ENCODE results near the gene STX17.

Gene STX17

DNA sequence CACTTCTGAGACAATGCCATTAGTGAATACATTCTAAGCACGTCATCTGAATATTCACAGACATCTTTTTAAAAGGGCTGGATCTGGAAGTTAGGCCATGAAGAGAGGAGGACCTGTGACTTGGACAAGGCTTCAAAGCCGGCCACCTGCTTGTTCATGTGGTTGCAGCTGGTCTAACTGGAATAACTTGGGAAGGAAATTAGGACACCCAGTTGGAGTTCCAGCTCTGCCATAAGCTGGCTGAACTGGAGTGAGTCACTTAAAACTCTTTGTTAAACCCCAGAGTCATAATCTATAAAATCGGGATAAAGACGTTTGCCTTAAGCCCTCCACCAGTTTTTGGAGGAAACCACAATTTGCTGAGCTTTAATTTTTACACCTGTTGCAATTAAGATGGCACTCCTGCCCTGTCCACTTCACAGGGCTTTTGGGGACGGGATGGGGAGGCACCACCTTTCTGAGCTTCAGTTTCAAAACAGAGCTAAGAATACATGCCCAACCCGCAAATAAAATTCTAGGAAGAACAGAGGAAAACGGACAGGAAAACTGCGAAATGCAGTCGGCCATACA is 536 bp upstream of the STX17 start:
- peak; percentile 11 for DNase-seq (ENCODE audit: low read depth)

DNA sequence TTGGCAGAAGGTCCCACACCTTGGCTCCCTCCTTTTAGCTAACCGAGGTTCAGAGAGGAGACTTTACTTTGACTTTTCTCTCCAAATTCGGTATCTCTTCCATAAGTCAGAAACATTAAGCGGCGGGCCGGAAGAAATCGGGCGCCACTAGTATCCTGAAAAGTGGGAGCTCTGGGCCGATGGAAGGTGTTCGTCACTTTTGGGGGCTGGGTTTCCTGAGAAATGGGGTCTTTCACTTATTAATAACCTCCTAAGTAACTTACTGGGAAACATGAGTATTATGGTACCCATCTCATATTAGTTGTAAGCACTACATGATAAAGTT is 716 bp downstream of the STX17 start:
- no peak for DNase-seq (ENCODE audit: low read depth)

DNA sequence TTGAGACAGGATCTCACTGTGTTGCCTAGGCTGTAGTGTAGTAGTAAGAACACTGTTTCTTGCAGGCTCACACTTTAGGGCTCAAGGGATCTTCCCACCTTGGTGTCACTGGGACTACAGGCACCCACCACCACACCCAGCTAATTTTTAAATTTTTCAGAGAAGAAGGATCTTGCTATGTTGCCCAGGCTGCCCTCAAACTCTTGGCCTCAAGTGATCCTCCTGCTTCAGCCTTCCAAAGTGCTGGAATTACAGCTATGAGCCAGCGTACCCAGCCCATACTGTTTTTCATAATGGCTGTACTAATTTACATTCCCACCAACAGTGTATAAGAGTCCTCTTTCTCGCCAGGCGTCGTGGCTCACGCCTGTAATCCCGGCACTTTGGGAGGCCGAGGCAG is 5.1 kb downstream of the STX17 start:
- no peak for DNase-seq (ENCODE audit: low read depth)

DNA sequence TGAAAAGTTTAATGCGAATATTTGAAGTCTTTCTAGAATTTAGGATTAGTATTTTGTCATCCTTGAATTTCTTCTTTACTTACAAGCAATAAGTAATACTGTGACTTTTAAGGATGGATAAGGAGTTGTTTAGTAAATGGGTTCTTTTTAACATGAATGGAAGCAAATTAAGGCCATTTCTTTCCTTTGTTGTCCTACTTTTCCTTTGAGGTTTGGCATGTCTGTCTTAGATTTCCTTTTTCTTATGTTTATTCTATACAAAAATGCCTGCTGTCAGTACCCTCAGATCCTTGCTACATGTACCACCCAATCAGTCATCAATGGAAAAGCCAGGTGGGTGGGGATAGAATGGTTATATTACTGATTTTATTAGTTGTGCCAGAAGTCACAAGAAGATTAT is 10.2 kb downstream of the STX17 start:
- DNase-seq (ENCODE audit: low read depth) = no peak

DNA sequence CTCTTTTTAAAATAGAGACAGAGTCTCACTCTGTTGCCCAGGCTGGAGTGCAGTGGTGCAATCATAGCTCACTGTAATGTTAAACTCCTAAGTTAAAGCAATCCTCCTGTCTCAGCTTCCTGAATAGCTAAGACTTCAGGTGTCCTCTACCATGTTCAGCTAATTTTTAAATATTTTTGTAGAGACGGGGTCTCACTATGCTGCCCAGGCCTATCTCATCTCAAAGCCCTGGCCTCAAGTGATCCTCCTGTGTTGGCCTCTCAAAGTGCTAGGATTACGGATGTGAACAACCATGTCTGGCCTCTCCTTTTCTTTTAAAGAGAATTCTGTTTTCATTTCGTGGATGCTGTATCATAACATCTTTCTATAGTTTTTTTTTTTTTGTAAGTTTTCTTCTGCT is 11.7 kb downstream of the STX17 start:
- no peak for DNase-seq (ENCODE audit: low read depth)

DNA sequence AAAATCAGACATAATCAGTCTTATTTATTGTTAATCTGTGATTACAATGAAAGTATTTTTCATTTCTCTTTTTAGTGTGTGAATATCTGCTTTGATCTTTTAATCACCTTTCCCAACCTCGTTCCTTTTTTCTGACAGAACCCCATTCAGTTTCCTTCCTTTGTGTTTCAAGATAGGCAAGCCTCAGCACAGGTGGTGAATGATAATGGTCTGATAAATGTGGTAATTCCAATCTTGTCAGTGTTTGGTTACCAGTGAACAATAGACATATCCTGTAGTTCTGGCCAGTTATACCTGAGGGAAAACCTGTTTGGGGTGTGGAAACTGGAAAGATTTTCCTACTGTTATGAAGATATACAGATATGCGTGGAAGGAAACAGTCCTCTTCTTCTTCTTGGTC is 13.5 kb downstream of the STX17 start:
- no peak for DNase-seq (ENCODE audit: low read depth)

DNA sequence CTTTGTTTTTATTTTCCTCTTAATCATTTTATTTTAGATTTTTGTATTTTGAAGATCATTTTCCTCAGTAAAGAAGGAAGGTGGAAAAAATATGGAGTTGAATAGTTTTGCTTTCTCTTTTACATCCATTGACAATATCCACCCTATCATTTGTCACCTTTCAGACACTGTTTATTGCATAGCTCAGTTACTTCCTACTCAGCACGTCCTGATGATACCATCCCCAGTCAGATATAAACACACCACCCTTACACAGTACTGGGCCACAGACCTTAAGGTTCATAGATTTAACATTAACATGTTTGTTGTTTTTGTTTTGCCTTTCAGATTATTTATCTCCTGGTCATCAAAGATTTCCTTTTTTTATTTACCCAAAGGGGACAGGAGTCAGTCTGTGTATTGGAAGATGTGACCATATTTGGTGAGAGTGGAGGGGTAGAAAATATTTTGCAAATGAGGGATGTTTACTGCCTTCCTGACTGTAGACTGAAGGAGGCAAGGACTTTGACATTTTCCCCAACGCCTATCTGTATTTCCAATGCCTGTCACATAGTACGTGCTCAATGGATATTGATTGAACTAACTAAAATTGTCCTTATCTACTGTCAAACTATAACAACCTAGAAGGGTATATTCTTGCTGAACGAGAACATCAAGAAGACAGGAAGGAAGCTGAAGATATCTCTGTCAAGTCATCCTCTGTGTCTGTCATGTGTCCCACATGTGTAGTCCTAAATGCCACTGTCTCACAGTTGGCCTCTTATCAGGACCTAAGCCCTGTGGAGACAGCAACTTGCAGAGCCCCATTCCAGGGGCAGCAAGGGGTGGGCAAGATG is 15.6 kb downstream of the STX17 start:
- no peak for DNase-seq (ENCODE audit: low read depth)

DNA sequence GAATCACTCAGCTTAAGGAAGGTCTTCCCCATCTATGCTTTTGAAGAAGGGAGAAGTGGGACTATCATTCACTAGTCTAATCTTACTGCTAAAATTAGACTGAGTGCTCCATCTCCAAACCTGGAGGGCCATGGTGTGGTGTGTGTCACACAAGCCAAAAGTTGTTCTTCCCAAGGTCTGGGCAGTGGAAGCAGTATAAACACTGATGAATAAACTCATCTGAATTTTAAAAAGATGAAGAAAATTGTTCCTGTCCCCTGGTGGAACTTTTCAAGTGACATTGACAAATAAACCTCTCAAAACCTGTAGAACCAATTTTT is 16.2 kb downstream of the STX17 start:
- no peak for DNase-seq (ENCODE audit: low read depth)

DNA sequence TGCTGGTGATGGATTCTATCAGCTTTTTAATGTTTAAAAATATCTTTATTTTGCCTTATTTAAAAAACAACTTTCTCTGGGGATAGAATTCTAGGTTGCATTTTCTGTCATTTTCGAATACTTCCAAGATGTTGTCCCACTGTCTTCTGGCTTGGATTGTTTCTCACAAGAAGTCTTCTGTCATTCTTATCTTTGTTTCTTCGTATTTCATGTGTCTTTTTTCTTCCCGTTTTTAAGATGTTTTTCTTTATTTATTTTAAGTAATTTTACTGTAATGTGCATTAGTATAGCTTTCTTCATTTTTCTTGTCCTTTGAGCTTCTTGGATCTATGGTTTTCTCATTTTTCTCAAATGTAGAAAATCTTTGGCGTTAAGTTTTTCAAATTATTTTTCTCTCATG is 19.1 kb downstream of the STX17 start:
- no peak for DNase-seq (ENCODE audit: low read depth)

DNA sequence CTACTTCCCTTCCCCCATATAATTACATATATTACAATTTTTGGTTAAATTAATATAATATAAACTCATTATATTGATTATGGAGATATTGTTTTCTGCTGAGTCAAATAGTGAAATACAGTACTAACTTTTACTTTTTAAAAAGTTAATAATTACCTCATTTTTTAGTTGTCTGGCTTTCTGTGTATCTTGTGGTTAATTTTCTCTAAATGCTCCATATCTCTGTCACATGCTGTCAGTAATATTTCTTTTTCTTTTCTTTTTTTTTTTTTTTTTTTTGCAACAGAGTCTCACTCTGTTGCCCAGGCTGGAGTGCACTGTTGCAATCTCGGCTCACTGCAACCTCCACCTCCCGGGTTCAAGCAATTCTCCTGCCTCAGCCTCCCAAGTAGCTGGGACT is 23.2 kb downstream of the STX17 start:
- DNase-seq (ENCODE audit: low read depth) = no peak

DNA sequence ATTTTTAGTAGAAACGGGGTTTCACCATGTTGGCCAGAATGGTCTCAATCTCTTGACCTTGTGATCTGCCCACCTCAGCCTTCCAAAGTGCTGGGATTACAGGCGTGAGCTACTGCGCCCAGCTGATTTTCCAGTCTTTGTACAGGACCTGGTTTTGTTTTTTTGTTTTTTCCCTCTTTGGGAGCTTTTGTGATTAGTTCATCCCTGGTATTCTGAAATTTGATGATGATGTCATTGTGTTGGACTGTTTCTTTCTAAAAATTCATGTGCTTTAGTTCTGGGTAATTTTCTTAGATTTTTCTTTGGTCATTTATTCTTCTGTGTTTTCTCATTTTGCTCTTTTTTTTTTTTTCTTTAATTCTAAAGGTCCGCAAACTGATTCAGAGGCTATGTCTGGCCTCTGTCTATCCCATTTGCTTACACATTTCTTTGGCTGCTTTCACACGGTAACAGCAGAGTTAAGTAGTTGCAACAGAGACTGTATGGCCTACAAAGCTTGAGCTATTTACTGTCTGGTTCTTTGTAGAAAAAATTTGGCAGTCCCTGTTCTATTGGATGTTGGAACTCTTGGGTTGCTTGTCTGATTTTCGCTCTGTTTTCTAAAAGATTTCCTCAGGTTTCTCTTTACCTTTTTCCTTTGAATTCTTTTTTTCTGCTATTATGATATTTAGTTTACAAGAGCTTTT is 24.8 kb downstream of the STX17 start:
- peak; percentile 14 for DNase-seq (ENCODE audit: low read depth)

DNA sequence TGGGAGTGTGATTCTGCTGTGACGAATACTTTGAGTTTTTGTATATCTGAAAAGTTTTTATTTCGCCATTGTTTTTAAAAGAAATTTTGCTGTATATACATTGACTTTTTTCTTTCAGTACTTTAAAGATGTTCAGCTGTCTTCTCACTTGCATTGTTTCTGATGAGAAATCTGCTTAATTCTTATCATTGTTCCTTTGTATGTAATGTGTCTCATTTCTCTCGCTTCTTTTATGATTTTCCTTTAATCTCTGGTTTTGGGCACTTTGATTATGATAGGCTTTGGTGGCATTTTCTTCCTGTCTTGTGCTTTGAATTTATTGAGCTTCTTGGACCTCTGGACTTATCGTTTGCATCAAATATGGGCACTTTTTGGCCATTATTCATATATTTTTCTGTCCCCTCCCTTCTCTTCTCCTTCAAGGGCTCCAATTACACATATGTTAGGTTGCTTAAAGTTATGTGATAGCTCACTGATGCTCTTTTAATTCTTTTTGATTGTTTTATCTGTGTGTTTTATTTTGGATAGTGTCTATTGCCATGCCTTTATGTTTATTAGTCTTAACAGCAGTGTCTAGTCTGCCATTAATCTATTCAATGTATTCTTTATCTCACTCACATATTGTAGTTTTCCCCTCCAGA is 30.6 kb downstream of the STX17 start:
- DNase-seq (ENCODE audit: low read depth) = no peak

DNA sequence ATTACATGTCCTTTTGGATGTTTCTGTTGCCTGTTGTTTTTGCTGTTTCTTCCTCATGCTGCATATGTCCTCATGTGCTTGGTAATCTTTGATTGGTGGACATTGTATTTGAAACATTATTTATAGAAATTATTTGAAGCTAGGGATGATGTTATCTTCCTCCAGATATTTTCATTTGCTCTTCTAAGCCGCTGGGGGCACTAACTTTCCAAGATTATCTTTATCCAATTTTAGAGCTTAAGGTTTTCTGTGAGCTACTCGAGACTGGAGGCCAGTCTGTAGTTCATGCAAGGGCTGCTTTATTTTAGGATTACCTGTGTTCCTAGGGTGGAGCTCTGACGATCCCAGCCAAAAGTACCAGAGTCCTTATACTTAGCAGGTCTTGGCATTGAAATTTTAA is 40.9 kb downstream of the STX17 start:
- DNase-seq (ENCODE audit: low read depth) = peak; percentile 12

DNA sequence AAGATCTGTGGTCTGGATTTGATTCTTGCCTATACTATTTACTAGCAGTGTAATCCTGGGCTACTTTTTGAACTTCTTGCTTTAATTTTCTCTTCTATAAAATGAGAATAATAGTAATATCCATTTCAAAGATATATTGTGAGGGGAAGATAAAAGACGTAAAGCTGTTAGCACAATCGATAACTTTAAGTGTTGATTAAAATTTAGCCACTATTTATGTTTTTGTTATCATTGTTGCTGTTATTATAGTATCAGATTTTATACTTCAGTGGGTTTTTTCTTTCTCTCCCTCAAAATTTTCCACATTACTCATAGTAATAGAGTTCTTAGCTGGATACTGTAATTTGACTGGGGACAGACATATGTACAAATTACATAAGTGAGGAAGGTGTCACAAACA is 42.0 kb downstream of the STX17 start:
- DNase-seq (ENCODE audit: low read depth) = no peak

DNA sequence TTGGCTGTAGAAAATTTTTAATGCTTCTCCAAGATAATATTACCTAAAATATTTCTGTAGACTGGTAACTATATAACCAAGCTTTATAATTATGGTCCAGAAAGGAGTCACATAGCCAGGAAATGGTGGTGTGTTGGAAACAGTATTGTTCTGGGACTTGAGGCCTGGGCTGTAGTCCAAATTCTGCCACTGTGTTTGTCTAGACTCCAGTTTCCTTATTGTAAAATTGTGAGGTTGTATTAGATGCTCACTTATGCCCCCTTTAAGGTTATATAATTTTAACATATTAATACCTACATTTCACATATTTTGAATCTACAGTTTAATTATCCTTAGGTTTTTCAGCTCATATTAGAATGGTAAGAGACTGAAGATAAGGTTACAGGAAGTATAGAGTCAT is 42.4 kb downstream of the STX17 start:
- peak; percentile 29 for DNase-seq (ENCODE audit: low read depth)

DNA sequence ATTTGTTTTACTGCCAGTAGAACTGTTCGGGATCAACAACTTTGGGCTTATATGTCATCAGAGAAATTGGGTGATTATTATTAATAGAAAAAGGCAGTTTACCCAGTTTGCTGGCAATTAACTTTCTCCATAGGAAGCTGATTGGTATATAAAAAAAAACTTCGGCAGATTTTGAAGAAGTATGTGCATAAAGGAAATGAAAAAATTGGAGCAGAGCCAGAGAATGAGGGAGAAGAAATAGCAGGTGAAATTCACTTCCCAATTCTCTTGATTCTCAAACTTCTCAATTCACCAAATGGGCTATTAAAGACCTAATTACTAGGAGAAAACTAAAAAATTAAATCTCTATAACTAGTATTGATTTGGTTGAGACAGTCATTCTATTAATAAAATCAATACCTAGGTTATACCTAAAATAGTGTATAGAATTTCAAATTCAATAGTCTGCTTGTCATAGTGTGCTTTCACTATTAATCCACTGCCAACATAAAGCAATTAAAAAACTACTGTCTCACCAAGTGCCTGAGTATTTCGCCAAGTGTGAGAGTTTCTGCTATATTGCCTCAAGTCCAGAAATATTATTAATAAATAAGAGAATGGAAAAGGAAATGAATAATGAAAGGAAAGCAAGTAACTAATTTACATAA is 47.5 kb downstream of the STX17 start:
- no peak for DNase-seq (ENCODE audit: low read depth)

DNA sequence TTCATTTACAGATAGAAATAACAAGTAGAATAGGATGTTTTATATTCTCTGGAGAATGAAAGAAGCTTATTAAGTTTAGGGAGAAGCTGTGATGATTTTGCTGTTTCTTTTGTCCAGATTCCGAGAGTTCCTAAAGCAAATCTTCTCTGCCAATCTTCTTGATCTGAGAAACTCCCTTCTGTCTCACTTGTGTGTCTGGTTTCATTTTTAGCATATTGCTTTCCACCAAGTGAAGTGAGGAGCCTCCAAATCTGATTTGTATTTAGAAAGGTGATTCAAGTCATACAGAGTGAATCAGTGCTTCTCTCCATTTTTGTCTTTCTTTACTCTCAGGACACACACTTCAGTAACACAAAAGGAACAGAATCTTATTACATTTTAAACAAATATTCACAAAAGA is 48.4 kb downstream of the STX17 start:
- no peak for DNase-seq (ENCODE audit: low read depth)

DNA sequence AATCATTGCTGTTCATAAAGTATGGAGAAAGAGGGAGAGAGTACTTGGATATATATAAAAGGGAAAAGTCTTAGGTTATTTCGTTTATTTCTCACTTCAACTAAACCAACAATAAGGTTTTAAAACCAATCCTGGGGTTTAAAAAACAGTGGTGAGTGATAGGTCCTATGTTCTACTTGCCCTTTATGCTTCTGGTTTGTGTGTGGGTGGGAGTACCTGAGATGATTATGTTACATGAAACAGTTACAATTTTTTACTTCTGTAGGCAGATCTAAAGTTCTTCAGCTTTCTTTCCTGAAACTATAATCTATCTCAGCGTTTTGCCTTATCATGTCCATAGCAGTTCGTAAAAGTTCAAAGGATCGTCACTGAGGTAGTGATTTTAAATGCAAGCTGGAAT is 49.2 kb downstream of the STX17 start:
- no peak for DNase-seq (ENCODE audit: low read depth)

DNA sequence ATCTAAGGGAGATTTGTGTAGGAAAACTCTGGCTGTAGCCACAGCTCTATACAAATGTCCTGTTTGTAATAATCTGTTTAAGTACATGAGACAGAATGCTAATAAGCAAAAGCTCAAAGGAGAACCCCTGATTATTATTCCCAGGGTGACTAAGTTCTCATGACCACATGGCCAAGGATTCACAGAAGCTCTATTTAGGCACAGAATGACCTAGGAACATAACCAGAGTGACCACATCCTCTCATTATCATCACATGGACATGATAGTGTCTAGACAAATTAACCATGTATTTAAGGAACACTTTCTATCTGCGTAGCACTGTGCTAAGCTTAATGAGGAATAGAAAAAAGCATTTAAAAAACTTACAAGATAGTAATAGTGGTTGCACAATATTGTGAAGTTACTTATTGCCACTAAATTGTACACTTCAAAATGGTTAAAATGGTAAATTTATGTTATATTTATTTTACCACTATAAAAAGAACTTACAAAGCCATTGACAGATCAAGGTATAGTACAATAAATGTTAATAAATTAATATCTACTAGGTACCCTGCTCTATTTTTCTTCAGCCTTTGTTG is 56.3 kb downstream of the STX17 start:
- DNase-seq (ENCODE audit: low read depth) = peak; percentile 14

DNA sequence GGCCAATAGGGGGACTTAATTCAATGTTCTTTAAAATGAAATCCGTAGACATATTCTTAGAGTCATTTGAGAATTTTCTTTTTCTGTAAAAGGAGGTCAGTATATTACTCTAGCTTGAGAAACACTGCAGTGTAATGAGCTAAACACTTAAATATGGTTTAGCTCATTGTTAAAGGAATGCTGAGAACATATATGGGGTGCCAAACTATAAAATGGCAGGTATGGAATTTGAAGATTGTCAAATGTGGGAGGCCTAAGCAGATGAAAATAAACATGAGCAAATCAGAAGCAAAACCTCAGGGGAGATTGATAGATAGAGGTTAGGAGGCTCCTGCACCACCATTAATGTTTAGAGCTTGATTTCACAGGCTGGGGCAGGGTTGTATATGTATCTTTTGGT is 57.9 kb downstream of the STX17 start:
- peak; percentile 63 for DNase-seq (ENCODE audit: low read depth)

DNA sequence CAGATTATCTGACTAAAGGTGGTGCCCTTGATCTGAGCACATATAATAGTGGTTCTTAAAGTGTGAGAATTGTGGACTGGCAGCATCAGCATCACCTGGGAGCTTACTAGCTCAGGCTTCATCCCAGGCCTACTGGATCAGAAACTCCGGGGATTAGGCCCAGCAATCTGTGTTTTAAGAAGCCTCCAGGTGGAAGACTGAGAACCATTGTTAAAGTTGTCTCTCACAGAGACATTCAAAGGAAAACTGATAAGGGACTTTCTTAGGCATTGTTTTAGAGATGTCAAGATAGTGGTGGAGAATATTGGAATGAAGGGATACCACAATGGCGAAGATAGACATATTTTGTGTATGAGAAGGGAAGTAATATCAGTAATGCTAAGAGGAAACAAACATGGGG is 59.5 kb downstream of the STX17 start:
- no peak for DNase-seq (ENCODE audit: low read depth)

DNA sequence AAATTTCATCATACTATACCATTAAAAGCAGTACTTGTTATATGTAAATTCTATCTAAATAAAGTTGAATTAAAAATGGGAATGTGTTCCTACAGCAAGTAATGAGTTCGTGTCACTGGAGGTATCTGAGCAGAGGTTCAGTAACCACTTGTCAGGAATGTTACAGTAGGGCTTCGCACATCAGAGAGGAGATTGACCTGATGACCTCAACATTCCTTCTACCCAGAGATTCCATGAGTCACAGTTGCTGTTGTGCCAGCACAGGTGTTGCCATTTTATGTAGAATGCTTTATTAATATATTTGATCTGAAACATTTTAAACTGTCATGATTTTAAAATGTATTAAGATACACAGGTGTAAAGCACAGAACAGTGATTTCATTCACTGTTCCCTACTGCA is 60.3 kb downstream of the STX17 start:
- DNase-seq (ENCODE audit: low read depth) = peak; percentile 40

Data from EH (cell line).